NCI-H446 treated with DMSO at 0.1 percent for 48 hours (cell line): ENCODE results near the gene ZNF217.
A peak's percentile ranks its signal among the peaks of the same experiment; 100 is the strongest.
"Not testable (repeated sequence)": the region's sequence is repeated elsewhere in the genome, so short reads cannot be mapped to it uniquely, and the experiment has no call there.

Experiments
- DNase-seq: peaks from one replicate; lab custom pipeline; 2025; lab: John Stamatoyannopoulos, UW

Gene ZNF217

DNA sequence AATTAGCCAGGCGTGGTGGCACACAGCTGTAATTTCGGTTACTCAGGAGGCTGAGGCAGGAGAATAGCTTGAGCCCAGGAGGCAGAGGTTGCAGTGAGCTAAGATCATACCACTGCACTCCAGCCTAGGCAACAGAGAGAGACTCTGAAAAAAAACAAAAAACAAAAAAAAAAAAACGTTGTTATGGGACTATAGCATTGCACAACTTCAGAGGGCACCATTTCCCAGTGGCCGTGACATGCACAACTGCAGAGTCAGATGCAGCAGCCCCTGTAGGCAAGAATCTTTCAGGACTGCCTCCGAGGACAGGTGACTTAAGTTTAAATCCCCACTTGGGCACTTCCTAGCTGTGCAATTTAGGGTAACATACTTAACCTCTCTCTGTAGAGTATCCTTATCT is 64.0 kb downstream of the ZNF217 start:
- no peak for DNase-seq

DNA sequence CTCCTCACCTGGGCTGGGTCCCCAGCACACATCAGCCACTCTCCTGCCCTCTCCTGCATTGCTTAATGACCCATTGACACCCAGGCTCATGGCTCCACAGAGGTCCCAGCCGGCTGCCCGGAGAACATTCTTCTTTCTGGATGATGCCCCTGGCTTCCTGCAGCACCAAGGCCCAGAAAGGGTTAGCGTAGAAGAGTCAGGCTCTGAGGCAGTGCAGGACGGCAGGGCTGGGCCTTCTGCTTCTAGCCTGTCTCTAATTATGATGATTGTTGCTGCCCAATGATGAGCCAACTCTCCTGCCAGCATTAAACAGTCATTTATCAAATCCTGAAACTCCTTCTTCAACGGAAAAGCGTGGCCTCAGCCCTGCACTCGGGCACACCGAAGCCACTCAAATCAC is 66.4 kb downstream of the ZNF217 start:
- no peak for DNase-seq

DNA sequence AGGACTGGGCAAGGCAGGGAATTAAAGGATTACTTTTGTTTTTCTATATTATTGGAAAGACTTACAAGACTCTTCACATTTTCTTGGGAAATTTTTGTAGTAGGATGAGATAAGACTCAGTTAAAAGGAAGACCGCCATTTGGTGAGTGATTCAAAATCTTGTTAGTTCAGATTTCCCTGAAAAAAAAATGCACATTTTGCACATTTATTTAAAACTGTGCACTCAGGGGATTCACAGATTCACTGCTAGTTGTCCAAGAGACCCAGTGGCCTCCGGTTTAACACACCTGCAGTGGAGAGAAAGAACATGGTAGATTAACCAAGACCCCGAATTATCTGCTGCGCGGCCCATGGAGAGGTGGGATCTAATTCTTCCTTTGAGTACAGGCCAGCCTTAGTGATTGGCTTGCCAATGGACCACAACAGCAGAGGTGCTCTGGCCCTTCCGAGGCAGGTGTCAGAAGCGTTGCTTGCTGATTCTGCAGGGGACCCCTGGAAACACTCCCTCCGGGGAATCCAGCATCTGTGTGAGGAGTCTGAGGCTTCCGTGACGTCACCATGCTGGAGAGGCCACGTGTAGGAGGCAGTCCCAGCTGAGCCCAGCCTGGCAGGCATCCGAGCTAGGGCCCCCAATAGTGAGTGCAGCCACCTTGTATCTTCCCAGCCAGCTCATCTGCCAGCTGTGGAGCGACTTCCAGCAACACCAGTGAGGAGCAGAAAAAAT is 68.9 kb downstream of the ZNF217 start:
- no peak for DNase-seq

DNA sequence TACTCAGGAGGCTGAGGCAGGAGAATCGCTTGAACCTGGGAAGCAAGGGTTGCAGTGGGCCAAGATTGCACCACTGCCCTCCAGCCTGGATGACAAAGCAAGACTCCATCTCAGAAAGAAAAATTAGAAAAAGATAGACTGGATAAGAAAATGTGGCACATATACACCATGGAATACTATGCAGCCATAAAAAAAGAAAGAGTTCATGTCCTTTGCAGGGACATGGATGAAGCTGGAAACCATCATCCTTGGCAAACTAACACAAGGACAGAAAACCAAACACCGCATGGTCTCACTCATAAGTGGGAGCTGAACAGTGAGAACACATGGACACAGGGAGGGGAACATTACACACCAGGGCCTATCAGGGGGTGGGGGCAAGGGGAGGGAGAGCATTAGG is 70.0 kb downstream of the ZNF217 start:
- DNase-seq, result not testable (repeated sequence)

DNA sequence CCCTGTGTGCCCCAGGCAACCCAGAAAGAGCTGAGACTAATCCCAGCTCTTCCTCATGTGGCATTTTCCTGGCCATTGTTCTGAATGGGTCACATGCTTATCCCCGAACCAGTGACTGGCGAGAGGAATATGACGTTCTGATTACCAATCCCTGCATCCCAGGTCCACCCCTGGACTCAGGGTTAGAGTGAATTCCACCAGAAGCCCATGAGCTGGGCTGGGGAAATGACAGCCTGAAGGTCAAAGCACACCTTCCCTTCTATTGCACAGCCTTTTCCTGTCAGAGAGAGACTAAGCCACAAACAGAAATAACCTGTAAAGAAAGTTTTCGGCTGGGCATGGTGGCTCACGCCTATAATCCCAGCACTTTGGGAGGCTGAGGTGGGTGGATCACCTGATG is 70.9 kb downstream of the ZNF217 start:
- no peak for DNase-seq

DNA sequence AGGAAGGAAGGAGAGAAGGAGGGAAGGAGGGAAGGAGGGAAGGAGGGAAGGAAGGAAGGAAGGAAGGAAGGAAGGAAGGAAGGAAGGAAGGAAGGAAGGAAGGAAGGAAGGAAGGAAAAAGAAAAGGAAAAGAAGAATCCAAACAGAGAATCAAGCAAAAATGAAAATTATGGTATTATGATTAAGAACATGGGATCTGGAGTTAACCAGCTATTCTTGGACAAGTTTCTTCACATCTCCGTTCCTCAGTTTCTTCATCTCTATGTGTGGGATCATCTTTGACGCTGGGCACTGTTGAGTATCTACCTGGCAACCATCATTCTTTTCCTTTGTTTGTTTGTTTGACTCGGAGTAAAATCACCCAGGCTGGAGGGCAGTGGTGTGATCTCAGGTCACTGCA is 71.6 kb downstream of the ZNF217 start:
- DNase-seq, result no peak

DNA sequence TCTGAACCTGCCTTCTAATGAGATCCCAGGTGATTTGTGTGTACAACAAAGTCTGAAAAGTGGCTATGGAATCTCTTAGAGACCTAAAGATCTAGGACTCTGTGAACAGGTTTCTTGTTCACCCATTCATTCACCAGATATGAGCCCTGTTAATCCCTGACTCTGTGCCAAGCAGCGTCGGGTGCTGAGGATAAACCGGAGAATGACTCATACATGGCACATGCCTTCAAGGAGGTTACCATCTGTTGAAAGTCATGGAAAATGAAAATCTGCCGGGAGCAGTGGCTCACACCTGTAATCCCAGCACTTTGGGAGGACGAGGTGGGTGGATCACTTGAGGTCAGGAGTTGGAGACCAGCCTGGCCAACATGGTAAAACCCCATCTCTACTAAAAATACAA is 72.2 kb downstream of the ZNF217 start:
- peak; percentile 10 for DNase-seq

DNA sequence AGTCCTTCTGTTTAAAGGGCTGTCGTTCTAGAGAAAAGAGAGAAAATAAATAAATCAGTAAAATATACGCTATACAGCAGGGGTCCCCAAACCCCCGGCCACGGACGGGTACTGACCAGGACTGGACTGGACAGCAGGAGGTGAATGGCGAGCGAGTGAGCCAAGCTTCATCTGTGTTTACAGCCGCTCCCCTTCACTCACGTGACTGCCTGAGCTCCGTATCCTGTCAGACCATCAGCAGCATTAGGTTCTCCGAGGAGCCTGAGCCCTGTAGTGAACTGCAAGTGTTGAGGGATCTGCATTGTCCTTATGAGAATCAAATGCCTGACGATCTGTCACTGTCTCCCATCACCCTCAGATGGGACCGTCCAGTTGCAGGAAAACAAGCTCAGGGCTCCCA is 76.5 kb downstream of the ZNF217 start:
- DNase-seq, result no peak
